Stimulated activated naive CD8-positive, alpha-beta T cell treated with anti-CD3 and anti-CD28 coated beads, Interleukin-15, amount 100 ng/mL, for 72 hours (primary cell): Measurements from ENCODE around the gene RETREG3.
"Not testable (repeated sequence)": the region's sequence is repeated elsewhere in the genome, so short reads cannot be mapped to it uniquely, and the experiment has no call there.

ENCODE experiments used
- ATAC-seq: fragments of 150-1000 bp; cut with Tn5 transposase; 2 replicates; pipeline ENCODE4 v1.10.0; 2021; ENCODE audit warnings: mild to moderate bottlenecking, moderate library complexity
- DNase-seq, 2 donors: peaks; one replicate each; pipeline ENCODE4 v3.0.0; 2021 to 2022
- H3K27ac Mint-ChIP-seq, 2 donors: one replicate each; pipeline ENCODE4 v1.8.0; 2022; ENCODE audit warnings: mild to moderate bottlenecking in 2 of 2, mixed read lengths in 2 of 2, moderate library complexity in 2 of 2
- H3K27me3 Mint-ChIP-seq: one replicate; pipeline ENCODE4 v1.8.0; 2022; ENCODE audit warnings: mixed read lengths
- H3K4me1 Mint-ChIP-seq: one replicate; pipeline ENCODE4 v1.8.0; 2022; ENCODE audit warnings: mild to moderate bottlenecking, mixed read lengths
- H3K4me3 Mint-ChIP-seq, 2 donors: one replicate each; pipeline ENCODE4 v1.8.0; 2022; ENCODE audit warnings: mild to moderate bottlenecking in 2 of 2, mixed read lengths in 2 of 2, moderate library complexity in 1 of 2
- H3K9me3 Mint-ChIP-seq, 2 donors: one replicate each; pipeline ENCODE4 v1.8.0; 2022; ENCODE audit warnings: mixed read lengths in 2 of 2

Gene RETREG3

DNA sequence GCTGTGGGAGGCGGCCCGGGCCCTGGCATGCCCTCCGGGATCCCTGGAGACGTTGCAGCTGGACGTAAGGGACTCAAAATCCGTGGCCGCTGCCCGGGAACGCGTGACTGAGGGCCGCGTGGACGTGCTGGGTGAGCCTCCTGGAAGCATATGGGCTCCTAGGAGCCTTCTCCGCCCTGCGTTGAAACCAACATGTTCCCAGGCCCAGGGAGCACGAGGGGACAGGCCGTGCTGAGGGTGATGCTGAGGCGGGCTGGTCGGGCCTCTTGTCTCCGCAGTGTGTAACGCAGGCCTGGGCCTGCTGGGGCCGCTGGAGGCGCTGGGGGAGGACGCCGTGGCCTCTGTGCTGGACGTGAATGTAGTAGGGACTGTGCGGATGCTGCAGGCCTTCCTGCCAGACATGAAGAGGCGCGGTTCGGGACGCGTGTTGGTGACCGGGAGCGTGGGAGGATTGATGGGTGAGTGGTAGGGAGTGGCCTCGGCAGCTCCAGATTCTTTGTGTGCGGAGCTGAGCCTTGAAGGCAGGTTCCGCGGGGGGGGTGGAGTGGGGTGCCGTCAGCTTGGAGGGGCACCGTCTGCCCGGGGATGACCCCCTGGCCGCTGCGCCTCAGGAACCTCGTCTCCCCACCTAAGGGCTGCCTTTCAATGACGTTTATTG lies 55.9 kb downstream of the RETREG3 start:
- no peak for ATAC-seq
- DNase-seq = no peak

DNA sequence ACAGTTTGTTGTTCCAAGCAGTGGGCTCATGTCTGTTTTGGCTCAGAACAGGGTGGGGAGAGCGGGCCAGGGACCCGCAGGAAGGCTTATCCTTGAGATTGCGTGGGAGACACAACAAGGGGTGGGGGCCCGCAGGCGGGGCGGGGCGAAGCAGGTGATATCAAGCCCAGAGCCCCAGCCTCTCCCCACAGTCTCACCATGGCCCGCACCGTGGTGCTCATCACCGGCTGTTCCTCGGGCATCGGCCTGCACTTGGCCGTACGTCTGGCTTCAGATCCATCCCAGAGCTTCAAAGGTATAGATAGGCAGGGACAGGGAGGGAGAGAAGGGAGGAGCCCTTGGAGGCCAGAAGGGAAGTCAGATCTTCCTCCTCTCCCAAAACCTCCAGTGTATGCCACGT lies 56.4 kb downstream of the RETREG3 start, which contains the start of gene HSD17B1:
HSD17B1 (plus strand) TSS at position 188 of the 400 bp plus-strand sequence; CDS start at position 199, 11 bp downstream.
- peak within 1 kb of the TSS; percentile 84 to 88 for H3K27ac Mint-ChIP-seq
- not testable (repeated sequence) for H3K27me3 Mint-ChIP-seq, DNase-seq, ATAC-seq, H3K9me3 Mint-ChIP-seq
- H3K4me3 Mint-ChIP-seq = peak within 1 kb of the TSS; percentile 91 to 97
- peaks cover 51% of the 10 kb centered on the region for H3K4me1 Mint-ChIP-seq

More for the DNA sequence above, 55.9 kb downstream of the RETREG3 start:
- no peaks in the 10 kb centered on the region for H3K27me3 Mint-ChIP-seq
- H3K9me3 Mint-ChIP-seq = no peaks in the 10 kb centered on the region
- peak overlapping the region; percentile 91 to 97 for H3K4me3 Mint-ChIP-seq
- peaks cover 51% of the 10 kb centered on the region for H3K4me1 Mint-ChIP-seq
- peak overlapping the region in 1 of 2 donors; percentile 88 for H3K27ac Mint-ChIP-seq

DNA sequence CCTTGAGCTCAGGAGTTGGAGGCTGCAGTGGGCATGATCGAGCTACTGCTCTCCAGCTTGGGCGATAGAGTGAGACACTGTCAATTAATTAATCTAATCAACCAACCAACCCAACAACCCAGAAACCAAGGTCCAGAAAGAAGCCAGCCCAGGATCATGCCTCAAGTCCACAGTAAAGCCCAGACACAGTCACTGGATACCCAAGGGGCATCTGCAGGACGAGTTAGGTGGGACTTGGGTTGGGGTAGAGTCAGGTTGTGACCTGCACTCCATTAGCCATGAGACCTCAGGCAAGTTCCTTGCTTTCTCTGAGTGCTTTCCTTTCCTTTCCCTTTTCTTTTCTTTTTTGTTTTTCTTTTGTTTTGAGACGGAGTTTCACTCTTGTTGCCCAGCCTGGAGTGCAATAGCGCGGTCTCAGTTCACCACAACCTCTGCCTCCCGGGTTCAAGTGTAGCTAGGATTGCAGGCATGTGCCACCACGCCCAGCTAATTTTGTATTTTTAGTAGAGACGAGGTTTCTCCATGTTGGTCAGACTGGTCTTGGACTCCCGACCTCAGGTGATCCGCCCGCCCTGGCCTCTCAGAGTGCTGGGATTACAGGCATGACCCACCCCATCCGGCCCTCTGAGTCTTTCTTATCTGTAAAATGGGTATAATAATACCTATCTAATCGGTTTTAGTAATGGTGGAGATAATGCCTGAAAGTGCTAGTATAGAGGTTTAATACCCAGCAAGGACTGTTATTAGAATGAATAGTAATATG lies 60.0 kb downstream of the RETREG3 start:
- no peaks in the 10 kb centered on the region for H3K27me3 Mint-ChIP-seq
- H3K27ac Mint-ChIP-seq = no peak overlapping the region
- no peaks in the 10 kb centered on the region for H3K9me3 Mint-ChIP-seq
- DNase-seq (no peak), ATAC-seq (no peak)
- H3K4me3 Mint-ChIP-seq = peak overlapping the region; percentile 6 to 48
- peaks cover 38% of the 10 kb centered on the region for H3K4me1 Mint-ChIP-seq

DNA sequence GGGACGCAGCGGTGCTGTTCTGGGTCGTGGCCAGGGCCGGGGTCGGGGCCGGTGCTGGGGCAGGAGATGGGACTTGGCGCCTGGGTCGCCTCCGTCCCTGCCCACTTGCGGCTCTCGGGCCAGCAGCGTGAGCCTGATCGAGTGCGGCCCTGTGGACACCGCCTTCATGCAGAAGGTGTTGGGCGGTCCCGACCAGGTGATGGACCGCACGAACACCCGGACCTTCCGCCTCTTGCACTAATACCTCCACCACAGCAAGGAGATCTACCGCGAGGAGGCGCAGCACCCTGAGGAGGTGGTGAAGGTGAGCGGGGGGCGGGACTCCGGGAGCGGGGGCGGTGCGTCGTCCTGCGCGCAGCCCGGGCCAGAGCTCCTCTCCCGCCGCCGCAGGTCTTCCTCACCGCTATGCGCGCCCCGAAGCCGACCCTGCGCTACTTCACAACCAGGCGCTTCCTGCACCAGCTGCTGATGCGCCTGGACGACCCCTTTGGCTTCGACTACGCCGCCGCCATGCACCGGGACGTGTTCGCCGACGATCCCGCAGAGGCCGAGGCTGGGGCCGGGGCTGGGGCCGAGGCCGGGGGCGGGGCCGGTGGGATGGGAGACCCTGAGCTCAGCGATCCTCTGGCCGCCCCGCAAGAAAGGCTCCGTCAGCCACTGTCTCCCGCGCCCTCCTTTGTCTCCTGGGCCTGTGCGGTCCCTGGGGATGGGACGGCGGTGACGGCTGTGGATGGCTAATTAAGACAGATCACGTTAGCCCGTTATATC lies 60.9 kb downstream of the RETREG3 start:
- DNase-seq = peak; percentile 75 to 78
- peak; percentile 82 for ATAC-seq
- H3K4me1 Mint-ChIP-seq = peaks cover 30% of the 10 kb centered on the region
- peak overlapping the region; percentile 6 to 48 for H3K4me3 Mint-ChIP-seq
- no peaks in the 10 kb centered on the region for H3K27me3 Mint-ChIP-seq
- H3K27ac Mint-ChIP-seq = peak overlapping the region in 1 of 2 donors; percentile 81
- H3K9me3 Mint-ChIP-seq = no peaks in the 10 kb centered on the region

- Mint-ChIP-seq H3K4me3 (peak overlapping the region in 1 of 2 donors; percentile 48), H3K27me3 (no peaks in the 10 kb centered on the region), H3K4me1 (peaks cover 30% of the 10 kb centered on the region), H3K9me3 (no peaks in the 10 kb centered on the region), H3K27ac (peak overlapping the region in 1 of 2 donors; percentile 81)
- ATAC-seq (no peak), DNase-seq (no peak)
Observed at GRCh38 chr17:42547698-42548069, 61.5 kb downstream of the RETREG3 start.

GRCh38 chr17:42547001-42547461 lies 62.1 kb downstream of the RETREG3 start:
- DNase-seq = no peak
- Mint-ChIP-seq H3K4me1 (peaks cover 25% of the 10 kb centered on the region), H3K27ac (no peak overlapping the region), H3K9me3 (no peaks in the 10 kb centered on the region), H3K27me3 (no peaks in the 10 kb centered on the region), H3K4me3 (peak overlapping the region in 1 of 2 donors; percentile 32)
- ATAC-seq = no peak

- H3K4me1 Mint-ChIP-seq = peaks cover 35% of the 10 kb centered on the region
- H3K27me3 Mint-ChIP-seq, DNase-seq, H3K27ac Mint-ChIP-seq, H3K4me3 Mint-ChIP-seq, ATAC-seq, H3K9me3 Mint-ChIP-seq: not testable (repeated sequence)
Observed at GRCh38 chr17:42545755-42546505, 63.2 kb downstream of the RETREG3 start.

DNA sequence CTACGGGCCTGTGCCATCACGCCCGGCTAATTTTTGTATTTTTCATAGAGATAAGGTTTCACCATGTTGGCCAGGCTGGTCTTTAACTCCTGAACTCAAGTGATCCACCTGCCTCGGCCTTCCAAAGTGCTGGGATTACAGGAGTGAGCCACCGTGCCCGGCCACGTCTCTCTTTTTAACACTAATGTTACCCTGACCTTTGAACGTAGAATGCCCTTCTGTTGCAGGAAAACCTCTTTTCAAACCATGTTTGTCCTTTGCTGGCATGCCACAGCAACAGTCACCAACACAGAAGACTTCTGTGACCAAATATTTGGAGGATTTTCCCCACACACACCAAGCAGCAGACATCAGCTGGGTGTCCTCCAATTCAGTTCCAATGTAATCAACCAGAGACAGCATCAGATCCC lies 64.3 kb downstream of the RETREG3 start:
- peaks cover 45% of the 10 kb centered on the region for H3K4me1 Mint-ChIP-seq
- H3K9me3 Mint-ChIP-seq = no peaks in the 10 kb centered on the region
- ATAC-seq (no peak), DNase-seq (no peak)
- no peaks in the 10 kb centered on the region for H3K27me3 Mint-ChIP-seq
- H3K27ac Mint-ChIP-seq = no peak overlapping the region
- H3K4me3 Mint-ChIP-seq = no peak overlapping the region

DNA sequence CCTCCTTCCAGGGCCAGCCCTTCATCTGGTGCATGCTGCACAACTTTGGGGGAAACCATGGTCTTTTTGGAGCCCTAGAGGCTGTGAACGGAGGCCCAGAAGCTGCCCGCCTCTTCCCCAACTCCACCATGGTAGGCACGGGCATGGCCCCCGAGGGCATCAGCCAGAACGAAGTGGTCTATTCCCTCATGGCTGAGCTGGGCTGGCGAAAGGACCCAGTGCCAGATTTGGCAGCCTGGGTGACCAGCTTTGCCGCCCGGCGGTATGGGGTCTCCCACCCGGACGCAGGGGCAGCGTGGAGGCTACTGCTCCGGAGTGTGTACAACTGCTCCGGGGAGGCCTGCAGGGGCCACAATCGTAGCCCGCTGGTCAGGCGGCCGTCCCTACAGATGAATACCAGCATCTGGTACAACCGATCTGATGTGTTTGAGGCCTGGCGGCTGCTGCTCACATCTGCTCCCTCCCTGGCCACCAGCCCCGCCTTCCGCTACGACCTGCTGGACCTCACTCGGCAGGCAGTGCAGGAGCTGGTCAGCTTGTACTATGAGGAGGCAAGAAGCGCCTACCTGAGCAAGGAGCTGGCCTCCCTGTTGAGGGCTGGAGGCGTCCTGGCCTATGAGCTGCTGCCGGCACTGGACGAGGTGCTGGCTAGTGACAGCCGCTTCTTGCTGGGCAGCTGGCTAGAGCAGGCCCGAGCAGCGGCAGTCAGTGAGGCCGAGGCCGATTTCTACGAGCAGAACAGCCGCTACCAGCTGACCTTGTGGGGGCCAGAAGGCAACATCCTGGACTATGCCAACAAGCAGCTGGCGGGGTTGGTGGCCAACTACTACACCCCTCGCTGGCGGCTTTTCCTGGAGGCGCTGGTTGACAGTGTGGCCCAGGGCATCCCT lies 65.7 kb downstream of the RETREG3 start:
- Mint-ChIP-seq H3K27ac (peak overlapping the region in 1 of 2 donors; percentile 27), H3K4me3 (no peak overlapping the region), H3K4me1 (peaks cover 45% of the 10 kb centered on the region), H3K27me3 (no peaks in the 10 kb centered on the region), H3K9me3 (no peaks in the 10 kb centered on the region)
- ATAC-seq (no peak), DNase-seq (no peak)

- peaks cover 61% of the 10 kb centered on the region for H3K4me1 Mint-ChIP-seq
- H3K27ac Mint-ChIP-seq = peak overlapping the region in 1 of 2 donors; percentile 90
- no peaks in the 10 kb centered on the region for H3K9me3 Mint-ChIP-seq
- DNase-seq (peak in 1 of 2 donors; percentile 56), ATAC-seq (peak; percentile 74)
- peak overlapping the region; percentile 48 to 67 for H3K4me3 Mint-ChIP-seq
- no peaks in the 10 kb centered on the region for H3K27me3 Mint-ChIP-seq
Observed at GRCh38 chr17:42541041-42541833, 67.9 kb downstream of the RETREG3 start.

GRCh38 chr17:42540558-42540957 lies 68.6 kb downstream of the RETREG3 start:
- Mint-ChIP-seq H3K4me3 (peak overlapping the region; percentile 48 to 67), H3K27ac (peak overlapping the region in 1 of 2 donors; percentile 38), H3K4me1 (peaks cover 65% of the 10 kb centered on the region)
- not testable (repeated sequence) for DNase-seq, H3K9me3 Mint-ChIP-seq, ATAC-seq, H3K27me3 Mint-ChIP-seq

DNA sequence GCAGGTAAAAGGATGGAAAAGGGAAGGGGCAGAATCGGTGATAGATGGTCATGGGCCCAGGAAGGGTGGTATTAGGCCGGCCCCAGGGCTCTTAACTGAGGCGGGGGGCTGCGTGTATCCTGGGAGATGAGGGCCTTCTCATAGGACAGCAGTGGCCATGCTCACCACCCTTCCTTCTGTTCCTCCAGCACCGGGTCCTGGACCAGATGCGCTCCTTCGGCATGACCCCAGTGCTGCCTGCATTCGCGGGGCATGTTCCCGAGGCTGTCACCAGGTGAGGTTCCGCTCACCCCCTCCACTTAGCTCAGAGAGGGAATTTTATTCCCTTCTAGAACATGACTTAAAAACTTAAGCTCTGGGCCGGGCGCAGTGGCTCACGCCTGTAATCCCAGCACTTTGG lies 70.7 kb downstream of the RETREG3 start:
- H3K9me3 Mint-ChIP-seq = no peaks in the 10 kb centered on the region
- ATAC-seq = no peak
- DNase-seq = no peak
- no peak overlapping the region for H3K4me3 Mint-ChIP-seq
- no peak overlapping the region for H3K27ac Mint-ChIP-seq
- H3K4me1 Mint-ChIP-seq = peaks cover 68% of the 10 kb centered on the region
- peaks cover 4% of the 10 kb centered on the region for H3K27me3 Mint-ChIP-seq

DNA sequence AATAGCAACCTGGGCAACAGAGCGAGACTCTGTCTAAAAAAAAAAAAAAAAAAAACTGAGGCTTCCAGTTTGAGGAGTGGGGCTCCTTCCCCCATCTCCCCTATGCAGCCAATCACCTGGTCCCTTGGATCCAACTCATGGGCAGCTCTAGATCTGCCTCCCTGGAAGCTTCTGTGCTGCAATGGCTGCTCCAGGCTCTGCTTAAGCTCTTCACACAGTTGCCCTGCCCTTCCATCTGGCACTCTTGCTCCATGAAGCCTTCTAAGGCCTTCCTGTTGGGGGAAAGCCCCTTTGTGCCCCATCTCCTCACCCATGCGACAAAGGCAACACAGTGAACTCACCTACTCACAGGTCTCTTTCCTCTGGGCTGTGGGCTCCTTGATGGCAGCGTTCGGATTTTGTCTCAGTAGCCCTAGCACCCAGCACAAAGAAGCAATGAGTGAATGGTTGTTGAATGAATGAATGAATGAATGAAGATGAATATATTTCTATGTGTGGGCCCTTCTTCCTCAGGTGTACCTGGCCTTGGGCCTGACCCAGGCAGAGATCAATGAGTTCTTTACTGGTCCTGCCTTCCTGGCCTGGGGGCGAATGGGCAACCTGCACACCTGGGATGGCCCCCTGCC lies 71.2 kb downstream of the RETREG3 start:
- Mint-ChIP-seq H3K27ac (no peak overlapping the region), H3K4me1 (peaks cover 63% of the 10 kb centered on the region), H3K27me3 (peaks cover 9% of the 10 kb centered on the region), H3K9me3 (no peaks in the 10 kb centered on the region), H3K4me3 (peak overlapping the region; percentile 70 to 92)
- ATAC-seq = no peak
- DNase-seq = no peak
